ENCODE data around the gene C1orf94.

DNA sequence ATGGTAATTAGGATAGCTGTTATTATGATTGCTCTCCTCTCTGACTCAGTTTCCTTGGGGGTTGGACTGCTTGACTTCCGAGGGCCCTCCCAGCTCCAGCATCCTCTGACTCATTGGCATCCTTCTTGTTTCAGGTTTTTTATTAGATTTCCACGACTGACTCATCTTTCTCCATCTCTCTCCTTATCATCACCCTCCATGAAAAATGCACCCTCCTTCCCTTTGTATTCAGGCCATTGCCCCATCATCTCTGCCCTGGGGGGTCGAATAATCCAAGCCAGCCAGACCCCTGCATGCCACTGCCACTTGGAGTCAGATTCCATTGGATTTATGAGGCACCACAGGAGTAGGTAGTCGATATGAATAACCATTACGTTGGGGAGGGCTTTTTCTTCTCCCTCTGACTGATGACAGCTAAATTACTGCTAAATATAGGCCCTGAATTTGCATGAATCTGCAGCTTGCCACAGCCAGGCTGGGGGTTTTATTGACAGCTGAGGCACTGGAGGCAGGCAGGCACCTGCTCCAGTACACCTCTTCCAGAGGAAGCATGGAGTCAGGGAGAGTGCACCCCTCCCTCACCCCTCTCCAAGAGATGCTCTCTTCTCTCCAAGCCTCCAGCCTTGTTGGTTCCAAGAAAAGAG, 91.7 kb downstream of the C1orf94 start:
- TF ChIP-seq, protein P1, sequence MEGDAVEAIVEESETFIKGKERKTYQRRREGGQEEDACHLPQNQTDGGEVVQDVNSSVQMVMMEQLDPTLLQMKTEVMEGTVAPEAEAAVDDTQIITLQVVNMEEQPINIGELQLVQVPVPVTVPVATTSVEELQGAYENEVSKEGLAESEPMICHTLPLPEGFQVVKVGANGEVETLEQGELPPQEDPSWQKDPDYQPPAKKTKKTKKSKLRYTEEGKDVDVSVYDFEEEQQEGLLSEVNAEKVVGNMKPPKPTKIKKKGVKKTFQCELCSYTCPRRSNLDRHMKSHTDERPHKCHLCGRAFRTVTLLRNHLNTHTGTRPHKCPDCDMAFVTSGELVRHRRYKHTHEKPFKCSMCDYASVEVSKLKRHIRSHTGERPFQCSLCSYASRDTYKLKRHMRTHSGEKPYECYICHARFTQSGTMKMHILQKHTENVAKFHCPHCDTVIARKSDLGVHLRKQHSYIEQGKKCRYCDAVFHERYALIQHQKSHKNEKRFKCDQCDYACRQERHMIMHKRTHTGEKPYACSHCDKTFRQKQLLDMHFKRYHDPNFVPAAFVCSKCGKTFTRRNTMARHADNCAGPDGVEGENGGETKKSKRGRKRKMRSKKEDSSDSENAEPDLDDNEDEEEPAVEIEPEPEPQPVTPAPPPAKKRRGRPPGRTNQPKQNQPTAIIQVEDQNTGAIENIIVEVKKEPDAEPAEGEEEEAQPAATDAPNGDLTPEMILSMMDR (IDR thresholded peaks at IDR 0.05), result no peak
- TF ChIP-seq POLR2A (IDR thresholded peaks at IDR 0.05), result no peak
- no peak for TF ChIP-seq EP300 (IDR thresholded peaks at IDR 0.05; ENCODE audit: low read depth)

Measured in transverse colon (tissue), 3 donors.